ENCODE data around the gene TRIM63. TPM values are rescaled to one million over a fixed set of nuclear protein-coding genes. Genes with fewer than 3 reads are reported as not detected.

TRIM63 gene
- total RNA-seq, 1 experiment from 2014 or later, result not detected

- Histone ChIP-seq H3K27ac (ENCODE audit: insufficient read length, low read depth, low read length) (no peak overlapping the region), H3K4me1 (ENCODE audit: insufficient read depth, low read length) (peaks cover 6% of the 10 kb centered on the region; the same call in 1 of the 2 replicates), H2AK5ac (ENCODE audit: insufficient read length, low read length) (no peak overlapping the region), H2BK20ac (ENCODE audit: low read depth, low read length, poor library complexity, severe bottlenecking) (no peak overlapping the region), H3K14ac (ENCODE audit: insufficient read depth, low read length) (no peak overlapping the region), H3K23ac (ENCODE audit: insufficient read length, low read depth, low read length) (no peak overlapping the region), H3K9me3 (ENCODE audit: control insufficient read depth, low read depth, low read length) (no peaks in the 10 kb centered on the region), H3K23me2 (ENCODE audit: insufficient read length, low read depth, low read length, poor library complexity, severe bottlenecking) (no peaks in the 10 kb centered on the region), H3K18ac (ENCODE audit: insufficient read length, low read depth, low read length) (no peak overlapping the region), H3T11ph (ENCODE audit: low read length) (no peak overlapping the region), H2BK15ac (ENCODE audit: low read depth, low read length) (no peak overlapping the region), H3K4ac (ENCODE audit: low read depth, low read length) (no peak overlapping the region), H4K20me1 (ENCODE audit: control insufficient read depth, insufficient read depth, insufficient read length) (no peaks in the 10 kb centered on the region), H4K5ac (ENCODE audit: insufficient read length, low read depth, low read length) (no peak overlapping the region), H3K9ac (ENCODE audit: extremely low read depth, insufficient read length, low read length) (no peak overlapping the region), H3K27me3 (ENCODE audit: insufficient read depth, low read length) (no peaks in the 10 kb centered on the region), H2AFZ (ENCODE audit: low read length) (no peak overlapping the region), H2BK120ac (ENCODE audit: low read depth, low read length, poor library complexity, severe bottlenecking) (no peak overlapping the region), H2BK5ac (ENCODE audit: insufficient read length, low read length) (no peak overlapping the region), H4K91ac (ENCODE audit: insufficient read length, low read depth, low read length) (no peak overlapping the region), H4K8ac (replicated peaks; ENCODE audit: insufficient read length, low read depth, low read length) (no peak overlapping the region), H2BK12ac (ENCODE audit: insufficient read length, low read depth, low read length) (no peak overlapping the region), H3K79me1 (ENCODE audit: insufficient read depth, low read depth, low read length, poor library complexity, severe bottlenecking) (no peaks in the 10 kb centered on the region), H3K56ac (ENCODE audit: insufficient read length, low read depth, low read length) (no peak overlapping the region), H3K4me2 (ENCODE audit: insufficient read depth, insufficient read length, low read length) (no peak overlapping the region), H3K79me2 (ENCODE audit: insufficient read depth, low read length) (no peaks in the 10 kb centered on the region)
- H3K36me3 Mint-ChIP-seq (ENCODE audit: insufficient read depth in 1 of 3, low read depth in 3 of 3), result no peaks in the 10 kb centered on the region
- peaks cover 12 to 19% of the 10 kb centered on the region in 2 experiments for H3K4me1 Mint-ChIP-seq
- no peak for TF ChIP-seq CTCF (conservative IDR thresholded peaks at IDR 0.05)
- H3K4me3 Mint-ChIP-seq, result no peak overlapping the region
- H3K9me3 Mint-ChIP-seq, result no peaks in the 10 kb centered on the region
- H3K27ac Mint-ChIP-seq, result no peak overlapping the region
- no peak for DNase-seq
- peaks cover 17% of the 10 kb centered on the region for H3K27me3 Mint-ChIP-seq (ENCODE audit: low read depth)
- no CpG with 5 or more reads among the region's 4 CpGs for WGBS (ENCODE audit: extremely low coverage, insufficient read length, low lambda C conversion rate)
These were observed 31.2 kb upstream of the TRIM63 start for GRCh38 chr1:26098602-26099001.
